HG03280 (cell line): Measurements from ENCODE around the gene CEP72.
"Not testable (repeated sequence)": the region's sequence is repeated elsewhere in the genome, so short reads cannot be mapped to it uniquely, and the experiment has no call there.

Experiments used
- ATAC-seq: cut with Tn5 transposase; IDR thresholded peaks from one replicate; pipeline ENCODE4 v1.9.1; 2021; ENCODE audit warnings: mild to moderate bottlenecking, moderate library complexity; ENCODE audit not compliant: unreplicated experiment

The CEP72 gene

GRCh38 chr5:612498-613424 lies 621 bp downstream of the CEP72 start:
- peak; percentile 34 for ATAC-seq

GRCh38 chr5:616484-617039 lies 4.4 kb downstream of the CEP72 start:
- no peak for ATAC-seq

- no peak for ATAC-seq
Observed at GRCh38 chr5:617896-618295, 5.8 kb downstream of the CEP72 start.

- no peak for ATAC-seq
Observed at GRCh38 chr5:618450-618849, 6.3 kb downstream of the CEP72 start.

- no peak for ATAC-seq
Observed at GRCh38 chr5:619444-619843, 7.3 kb downstream of the CEP72 start.

GRCh38 chr5:620152-620551 lies 8.0 kb downstream of the CEP72 start:
- ATAC-seq = no peak

GRCh38 chr5:620586-621180 lies 8.5 kb downstream of the CEP72 start:
- no peak for ATAC-seq

GRCh38 chr5:621341-621761 lies 9.2 kb downstream of the CEP72 start:
- ATAC-seq = no peak

- ATAC-seq = no peak
Observed at GRCh38 chr5:622359-622758, 10.2 kb downstream of the CEP72 start.

GRCh38 chr5:622946-623522 lies 10.9 kb downstream of the CEP72 start:
- no peak for ATAC-seq

GRCh38 chr5:623531-623930 lies 11.4 kb downstream of the CEP72 start:
- ATAC-seq = no peak

- no peak for ATAC-seq
Observed at GRCh38 chr5:624118-624950, 12.2 kb downstream of the CEP72 start.

GRCh38 chr5:624951-625230 lies 12.8 kb downstream of the CEP72 start:
- no peak for ATAC-seq

- ATAC-seq = no peak
Observed at GRCh38 chr5:625516-625915, 13.4 kb downstream of the CEP72 start.

- ATAC-seq = no peak
Observed at GRCh38 chr5:626850-627249, 14.7 kb downstream of the CEP72 start.

GRCh38 chr5:627840-628239 lies 15.7 kb downstream of the CEP72 start:
- ATAC-seq = no peak

GRCh38 chr5:628351-629205 lies 16.4 kb downstream of the CEP72 start:
- ATAC-seq = not testable (repeated sequence)

GRCh38 chr5:633501-633955 lies 21.4 kb downstream of the CEP72 start:
- no peak for ATAC-seq

GRCh38 chr5:634191-634590 lies 22.1 kb downstream of the CEP72 start:
- ATAC-seq = no peak
